SW 1271 (cell line): ENCODE results near the gene TMEM134.

ENCODE experiments used
- DNase-seq, 2 experiments: peaks; one replicate each; lab custom pipeline; 2025; lab: John Stamatoyannopoulos, UW

TMEM134 gene

GRCh38 chr11:67458266-67458665, 10.8 kb downstream of the TMEM134 start:
- no peak for DNase-seq

- DNase-seq, result no peak
Observed at GRCh38 chr11:67457453-67457852, 11.6 kb downstream of the TMEM134 start.

GRCh38 chr11:67456068-67456705, 12.9 kb downstream of the TMEM134 start:
- DNase-seq, result no peak

- no peak for DNase-seq
Observed at GRCh38 chr11:67455054-67455453, 14.0 kb downstream of the TMEM134 start, which contains the start of gene CABP4. TSS of gene CABP4 (plus strand) at chr11:67455354. CDS start at chr11:67455424, 70 bp downstream.

GRCh38 chr11:67453816-67454732, 15.0 kb downstream of the TMEM134 start:
- no peak for DNase-seq

- DNase-seq, result no peak
Observed at GRCh38 chr11:67452141-67452952, 16.7 kb downstream of the TMEM134 start, which contains the start of gene GPR152. TSS of gene GPR152 (minus strand) at chr11:67452729. CDS start at chr11:67452724, 5 bp downstream.

- DNase-seq, result no peak
Observed at GRCh38 chr11:67451658-67451976, 17.4 kb downstream of the TMEM134 start.

- DNase-seq, result no peak
Observed at GRCh38 chr11:67450796-67451657, 18.0 kb downstream of the TMEM134 start.

GRCh38 chr11:67449116-67449844, 19.8 kb downstream of the TMEM134 start:
- DNase-seq, result no peak

GRCh38 chr11:67448220-67448609, 20.8 kb downstream of the TMEM134 start:
- no peak for DNase-seq

- DNase-seq, result no peak
Observed at GRCh38 chr11:67445515-67445914, 23.5 kb downstream of the TMEM134 start.

GRCh38 chr11:67442504-67443404, 26.3 kb downstream of the TMEM134 start:
- DNase-seq, result no peak

- DNase-seq, result no peak
Observed at GRCh38 chr11:67441731-67442351, 27.2 kb downstream of the TMEM134 start.

GRCh38 chr11:67441098-67441563, 27.9 kb downstream of the TMEM134 start:
- DNase-seq, result no peak

- DNase-seq, result no peak
Observed at GRCh38 chr11:67440229-67441097, 28.6 kb downstream of the TMEM134 start.

GRCh38 chr11:67439321-67440228, 29.5 kb downstream of the TMEM134 start:
- peak in 1 of 2 experiments; percentile 73 for DNase-seq
